Heart left ventricle (tissue), 13 donors: ENCODE results near the gene KANK3.
"Not testable (repeated sequence)": the region's sequence is repeated elsewhere in the genome, so short reads cannot be mapped to it uniquely, and the experiment has no call there.

Experiments used
- POLR2A ChIP-seq, 2 donors: fragments of 450-650 bp; IDR thresholded peaks; one replicate each; pipeline ENCODE4 v1.6.1; 2017; ENCODE audit warnings: antibody characterized with exemption in 2 of 2, mild to moderate bottlenecking in 2 of 2, moderate library complexity in 2 of 2
- TF ChIP-seq, protein P1 (sequence below), 12 donors: fragments of 200-600 bp; sonication (generic) in 4 of 12; IDR thresholded peaks; one replicate each; pipeline versions ENCODE4 v1.5.0 to v1.8.0; 2018 to 2022; ENCODE audit warnings: antibody characterized with exemption in 12 of 12, mild to moderate bottlenecking in 5 of 12
- donor health status: ischemic (EF 13 %, LVEDD 7.1; RV severe dilation, severe dysfunction).
- donor health status: DM: no; HTN: yes; CAD: no.
- donor health status: DM: no; HTN: no; CAD: no.
- donor health status: ischemic (EF 25% LVEDD 6.9; RV normal size, moderate dysfunction).
- donor health status: ischemic (EF 25% LVEDD 5.7; RV mildly dilated, moderate dysfunction).
- donor health status: ischemic (EF 35%, LVEDD 5.7; RV mildly dilated, moderate dysfunction).
- donor health status: nonischemic (EF 11% LVEDD 7.7; RV severe dilation, severe dysfunction).
- donor health status: DM: yes; HTN: yes; CAD: no.
- donor health status: PGD.
- donor health status: ischemic (EF 29% LVEDD 5.4; RV normal size, mild dysfunction).
- donor health status: nonischemic (EF 23%, LVEDD 6.1; RV moderate dilation, normal function).

DNA sequence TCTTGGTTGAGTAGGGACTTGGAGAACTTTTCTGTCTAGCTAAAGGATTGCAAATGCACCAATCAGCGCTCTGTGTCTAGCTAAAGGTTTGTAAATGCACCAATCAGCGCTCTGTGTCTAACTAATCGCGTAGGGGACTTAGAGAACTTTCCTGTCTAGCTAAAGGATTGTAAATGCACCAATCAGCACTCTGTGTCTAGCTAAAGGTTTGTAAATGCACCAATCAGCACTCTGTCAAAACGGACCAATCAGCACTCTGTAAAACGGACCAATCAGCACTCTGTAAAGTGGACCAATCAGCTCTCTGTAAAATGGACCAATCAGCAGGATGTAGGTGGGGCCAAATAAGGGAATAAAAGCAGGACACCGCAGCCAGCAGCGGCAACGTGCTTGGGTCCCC is 43.4 kb upstream of the KANK3 start:
- TF ChIP-seq, protein P1, sequence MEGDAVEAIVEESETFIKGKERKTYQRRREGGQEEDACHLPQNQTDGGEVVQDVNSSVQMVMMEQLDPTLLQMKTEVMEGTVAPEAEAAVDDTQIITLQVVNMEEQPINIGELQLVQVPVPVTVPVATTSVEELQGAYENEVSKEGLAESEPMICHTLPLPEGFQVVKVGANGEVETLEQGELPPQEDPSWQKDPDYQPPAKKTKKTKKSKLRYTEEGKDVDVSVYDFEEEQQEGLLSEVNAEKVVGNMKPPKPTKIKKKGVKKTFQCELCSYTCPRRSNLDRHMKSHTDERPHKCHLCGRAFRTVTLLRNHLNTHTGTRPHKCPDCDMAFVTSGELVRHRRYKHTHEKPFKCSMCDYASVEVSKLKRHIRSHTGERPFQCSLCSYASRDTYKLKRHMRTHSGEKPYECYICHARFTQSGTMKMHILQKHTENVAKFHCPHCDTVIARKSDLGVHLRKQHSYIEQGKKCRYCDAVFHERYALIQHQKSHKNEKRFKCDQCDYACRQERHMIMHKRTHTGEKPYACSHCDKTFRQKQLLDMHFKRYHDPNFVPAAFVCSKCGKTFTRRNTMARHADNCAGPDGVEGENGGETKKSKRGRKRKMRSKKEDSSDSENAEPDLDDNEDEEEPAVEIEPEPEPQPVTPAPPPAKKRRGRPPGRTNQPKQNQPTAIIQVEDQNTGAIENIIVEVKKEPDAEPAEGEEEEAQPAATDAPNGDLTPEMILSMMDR (IDR thresholded peaks at IDR 0.05): not testable (repeated sequence)
- TF ChIP-seq POLR2A (IDR thresholded peaks at IDR 0.05): not testable (repeated sequence)
